Measurements from ENCODE around the gene PHF21B.

The PHF21B gene

DNA sequence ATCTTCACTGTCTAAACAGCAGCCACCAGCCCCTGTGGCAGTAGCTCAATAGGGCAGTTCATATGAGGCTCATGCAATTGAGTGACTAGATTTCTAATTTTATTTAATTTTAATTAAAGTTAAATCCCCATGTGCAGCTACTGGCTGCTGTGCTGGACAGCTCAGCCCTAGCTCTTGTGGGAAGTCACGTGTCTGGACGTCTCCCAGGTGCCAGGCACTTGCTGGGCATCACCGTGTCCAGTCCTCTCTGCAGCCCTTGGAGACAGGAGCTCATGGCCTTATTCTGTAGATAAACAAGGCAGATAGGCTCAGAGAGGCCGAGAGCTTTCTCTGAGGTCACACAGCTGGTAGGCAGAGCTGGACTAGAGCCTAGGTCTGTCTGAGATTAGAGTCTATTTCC is 162.4 kb downstream of the PHF21B start:
- no peak for DNase-seq (ENCODE audit: low read depth in 4 of 4, low spot score in 1 of 4)

- no peak for DNase-seq (ENCODE audit: low read depth in 4 of 4, low spot score in 1 of 4)
These were observed 163.0 kb downstream of the PHF21B start for GRCh38 chr22:44846726-44847275.

DNA sequence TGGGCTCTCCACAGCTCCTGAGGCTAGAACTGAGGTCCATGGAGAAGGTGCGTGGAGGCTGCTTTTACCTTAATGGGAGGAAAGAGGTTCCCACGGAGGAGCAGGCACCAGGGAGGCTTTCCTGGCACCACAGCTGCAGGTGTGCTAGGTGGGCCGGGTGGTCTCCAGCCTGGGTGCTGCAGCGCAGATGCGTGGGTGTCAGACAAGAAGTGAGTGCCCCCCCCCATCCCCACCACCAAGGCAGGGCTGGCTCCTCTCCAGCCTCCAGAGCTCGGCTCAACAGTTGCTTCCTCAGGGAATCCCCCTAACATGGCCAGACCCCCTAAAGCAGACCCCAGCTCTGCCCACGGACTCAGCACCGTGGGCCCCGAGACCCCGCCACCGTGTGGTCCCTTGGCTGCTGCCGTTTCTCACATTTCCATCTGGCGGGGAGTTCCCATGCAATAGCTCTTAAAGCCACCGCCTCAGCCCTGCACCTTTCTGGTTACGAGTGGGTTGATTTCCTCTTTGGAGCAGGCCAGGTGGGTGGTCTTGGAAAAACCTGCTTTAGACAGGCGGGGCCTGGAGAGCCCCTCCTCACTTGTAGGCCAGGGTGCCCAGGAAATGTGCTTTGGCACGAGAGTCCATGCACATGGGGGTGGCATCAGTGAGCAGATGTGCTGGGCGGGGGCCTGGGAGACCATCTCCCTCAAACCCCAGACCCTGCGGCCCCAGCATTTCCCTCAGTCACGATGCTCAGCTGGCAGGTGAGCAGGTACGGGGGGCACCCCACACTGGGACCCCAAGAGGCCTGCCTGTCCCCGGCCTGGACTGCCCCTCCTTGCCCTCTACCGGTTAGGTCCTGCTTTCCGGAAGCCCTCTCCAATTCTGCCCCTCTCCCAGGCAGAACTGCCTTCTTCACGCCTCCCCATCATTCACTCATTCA is 163.7 kb downstream of the PHF21B start:
- no peak for DNase-seq (ENCODE audit: low read depth in 4 of 4, low spot score in 1 of 4)

GRCh38 chr22:44845191-44845590 is 164.6 kb downstream of the PHF21B start:
- DNase-seq (ENCODE audit: low read depth in 4 of 4, low spot score in 1 of 4), result no peak

DNA sequence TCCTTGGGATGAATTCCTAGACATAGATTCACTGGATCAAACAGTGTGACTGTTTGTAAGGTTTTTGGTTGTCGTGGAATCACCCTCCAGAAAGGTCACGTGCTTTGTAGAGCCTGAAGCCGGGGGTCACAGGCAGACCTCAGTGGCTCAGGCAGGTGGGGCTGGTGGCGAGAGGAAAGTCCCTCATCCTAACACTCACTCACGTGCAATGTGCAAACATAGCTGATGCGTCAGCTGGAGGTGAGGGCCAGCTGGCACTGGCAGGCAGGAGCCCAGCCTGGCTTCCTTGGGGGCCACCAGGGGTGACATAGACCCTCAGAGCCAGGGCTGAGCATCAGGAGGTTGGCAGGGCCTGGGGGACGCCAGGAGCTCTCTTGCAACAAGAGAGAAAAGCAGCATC is 167.4 kb downstream of the PHF21B start:
- DNase-seq (ENCODE audit: low read depth in 4 of 4, low spot score in 1 of 4), result no peak

DNA sequence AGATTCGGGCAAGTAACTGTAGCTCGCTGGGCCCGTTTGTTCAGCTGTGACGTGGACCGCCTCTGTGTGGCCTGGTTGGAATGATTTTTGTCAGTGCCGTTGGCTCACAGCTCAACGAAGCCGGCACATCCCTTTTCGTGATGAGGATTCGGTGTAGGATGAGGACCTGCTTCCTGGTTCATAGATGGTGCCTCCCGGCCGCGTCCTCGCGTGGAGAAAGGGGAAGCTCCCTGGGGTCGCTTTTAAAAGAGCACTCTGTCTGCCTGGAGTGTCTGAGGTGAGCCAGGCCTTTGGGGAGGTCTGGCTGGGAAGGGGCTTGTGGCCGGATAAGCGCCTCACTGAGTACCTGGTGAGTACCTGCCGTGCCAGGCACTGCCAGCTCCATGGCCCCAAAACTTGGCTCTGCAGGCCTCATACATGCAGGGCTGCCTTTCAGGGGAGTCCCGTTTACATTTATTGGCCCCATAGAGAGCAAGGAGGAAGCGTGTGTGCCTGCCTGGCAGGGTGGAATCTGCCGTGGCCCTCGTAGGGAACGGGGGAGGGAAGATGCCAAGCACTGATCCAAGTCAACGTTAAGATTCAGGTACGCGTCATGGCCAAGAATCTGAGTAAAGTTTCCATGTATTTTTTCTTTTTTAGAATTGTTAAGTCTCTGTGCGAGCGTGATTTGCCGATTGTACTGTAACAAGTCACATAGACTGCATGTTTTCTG is 169.0 kb downstream of the PHF21B start:
- DNase-seq (ENCODE audit: low read depth in 4 of 4, low spot score in 1 of 4), result no peak

DNA sequence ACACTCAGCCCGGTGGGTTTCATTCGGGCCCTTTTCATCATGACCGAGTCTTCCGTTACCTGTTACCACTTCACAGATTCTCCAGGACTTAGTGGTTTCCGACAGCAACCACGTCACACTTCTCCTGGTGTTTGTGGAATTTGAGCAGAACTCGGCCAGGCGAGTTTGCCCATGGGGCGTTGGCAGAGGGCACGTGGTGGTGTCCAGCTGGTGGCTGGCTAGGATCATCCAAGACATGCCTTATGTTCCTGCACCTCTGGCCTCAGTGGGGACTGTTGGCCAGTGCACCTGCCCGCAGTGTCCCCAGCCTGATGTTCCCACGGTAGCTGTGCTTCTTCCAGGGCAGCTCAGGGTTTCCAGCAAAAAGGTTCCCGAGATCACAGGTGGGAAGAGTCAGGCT is 170.1 kb downstream of the PHF21B start:
- DNase-seq (ENCODE audit: low read depth in 4 of 4, low spot score in 1 of 4), result no peak

GRCh38 chr22:44839061-44839460 is 170.7 kb downstream of the PHF21B start:
- DNase-seq (ENCODE audit: low read depth in 4 of 4, low spot score in 1 of 4), result no peak

GRCh38 chr22:44838316-44839016 is 171.3 kb downstream of the PHF21B start:
- DNase-seq (ENCODE audit: low read depth in 4 of 4, low spot score in 1 of 4), result no peak

GRCh38 chr22:44837481-44837880 is 172.3 kb downstream of the PHF21B start:
- no peak for DNase-seq (ENCODE audit: low read depth in 4 of 4, low spot score in 1 of 4)

- DNase-seq (ENCODE audit: low read depth in 4 of 4, low spot score in 1 of 4), result no peak
These were observed 175.7 kb downstream of the PHF21B start for GRCh38 chr22:44834065-44834464.

DNA sequence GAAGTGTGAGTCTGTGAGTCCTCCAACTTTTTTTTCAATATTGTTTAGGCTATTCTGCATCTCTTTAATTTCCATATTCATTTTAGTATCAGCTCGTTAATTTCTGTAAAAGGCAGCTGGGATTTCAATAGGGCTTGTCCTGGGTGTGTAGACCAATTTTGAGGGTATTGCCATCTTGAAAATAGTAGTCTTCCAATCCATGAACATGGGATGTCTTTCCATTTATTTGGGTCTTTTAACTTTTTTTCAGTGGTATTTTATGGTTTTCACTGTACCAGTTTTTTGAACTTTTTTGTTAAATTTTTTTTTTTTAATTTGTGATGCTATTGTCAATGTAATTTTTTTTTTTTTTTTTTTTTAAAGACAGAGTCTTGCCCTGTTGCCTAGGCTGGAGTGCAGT is 177.9 kb downstream of the PHF21B start:
- DNase-seq (ENCODE audit: low read depth in 4 of 4, low spot score in 1 of 4), result no peak
